DND-41 (cell line): Measurements from ENCODE around the gene GATA3.

Source experiments
- ATAC-seq: fragments of 200-7000 bp; cut with Tn5 transposase; 3 replicates; pipeline ENCODE4 v1.9.1; 2021; ENCODE audit warnings: low read depth; ENCODE audit not compliant: insufficient read depth
- DNase-seq: peaks from one replicate; pipeline ENCODE4 v3.0.0-alpha.2; 2020
- H2AFZ ChIP-seq: 2 replicates; pipeline ENCODE4 v1.6.0; 2012; ENCODE audit warnings: low read depth, low read length
- H3K27ac ChIP-seq: 2 replicates; pipeline ENCODE4 v1.5.1; 2012; ENCODE audit warnings: low read length, inconsistent platforms
- H3K27me3 ChIP-seq: fragments of 200-600 bp; sonication (generic); 2 replicates; pipeline ENCODE4 v1.6.0; 2012; ENCODE audit warnings: low read length, mild to moderate bottlenecking, inconsistent platforms; ENCODE audit not compliant: insufficient read depth, poor library complexity
- H3K36me3 ChIP-seq: 2 replicates; pipeline ENCODE4 v1.5.1; 2012; ENCODE audit warnings: low read length, inconsistent platforms; ENCODE audit not compliant: insufficient read depth
- H3K4me1 ChIP-seq: 2 replicates; pipeline ENCODE4 v1.5.1; 2012; ENCODE audit warnings: mild to moderate bottlenecking, low read length; ENCODE audit not compliant: insufficient read depth
- H3K4me2 ChIP-seq: 2 replicates; pipeline ENCODE4 v1.6.0; 2012; ENCODE audit warnings: mild to moderate bottlenecking, moderate library complexity, low read length, inconsistent platforms; ENCODE audit not compliant: insufficient read depth
- H3K4me3 ChIP-seq, 2 experiments: fragments of 200-600 bp in 1 of 2; shearing (Covaris generic) in 1 of 2; 2 replicates each; pipeline ENCODE4 v1.5.1; 2012 to 2016; ENCODE audit warnings: inconsistent platforms in 2 of 2, low read length in 2 of 2, mild to moderate bottlenecking in 2 of 2, low read depth in 1 of 2, moderate library complexity in 1 of 2
- H3K79me2 ChIP-seq: 2 replicates; pipeline ENCODE4 v1.6.0; 2012; ENCODE audit warnings: low read length, inconsistent platforms; ENCODE audit not compliant: insufficient read depth
- H3K9ac ChIP-seq: 2 replicates; pipeline ENCODE4 v1.6.0; 2012; ENCODE audit warnings: low read depth, mild to moderate bottlenecking, inconsistent platforms, low read length, moderate library complexity
- H3K9me3 ChIP-seq: 2 replicates; pipeline ENCODE4 v1.5.1; 2012; ENCODE audit warnings: low read length, moderate library complexity, mild to moderate bottlenecking, inconsistent platforms; ENCODE audit not compliant: insufficient read depth, severe bottlenecking
- H4K20me1 ChIP-seq: 2 replicates; pipeline ENCODE4 v1.6.0; 2012; ENCODE audit warnings: low read length; ENCODE audit not compliant: insufficient read depth
- CTCF ChIP-seq: IDR thresholded peaks from 2 replicates; pipeline ENCODE4 v1.5.1; 2012; ENCODE audit warnings: borderline replicate concordance, low read length, moderate library complexity, mild to moderate bottlenecking; ENCODE audit not compliant: poor library complexity, severe bottlenecking; ENCODE audit errors: extremely low read depth
- EZH2 ChIP-seq: IDR thresholded peaks from 3 replicates; pipeline ENCODE4 v1.6.1; 2012; ENCODE audit warnings: borderline replicate concordance, low read depth, mild to moderate bottlenecking, moderate library complexity, low read length, inconsistent platforms; ENCODE audit not compliant: severe bottlenecking

GATA3 gene

GRCh38 chr10:8054244-8054493 is 319 bp upstream of the GATA3 start:
- Histone ChIP-seq H3K36me3 (peaks cover 40% of the 10 kb centered on the region), H2AFZ (peak overlapping the region; percentile 57), H3K9ac (peak overlapping the region; percentile 94), H3K27ac (peak overlapping the region; percentile 74), H3K4me1 (peaks cover 27% of the 10 kb centered on the region), H3K9me3 (no peaks in the 10 kb centered on the region), H4K20me1 (peaks cover 23% of the 10 kb centered on the region), H3K4me3 (peak overlapping the region; percentile 32 to 65; a peak in 3 of 4 replicates), H3K27me3 (no peaks in the 10 kb centered on the region), H3K4me2 (peak overlapping the region; percentile 70), H3K79me2 (peaks cover 55% of the 10 kb centered on the region)
- peak; percentile 8; the same call in 2 of the 3 replicates for ATAC-seq
- TF ChIP-seq CTCF = no peak
- TF ChIP-seq EZH2 = no peak
- no peak for DNase-seq

GRCh38 chr10:8055420-8056349 is 1.2 kb downstream of the GATA3 start:
- H4K20me1 ChIP-seq = peaks cover 31% of the 10 kb centered on the region
- TF ChIP-seq EZH2 = no peak
- ATAC-seq (no peak), DNase-seq (peak; percentile 58)
- H3K4me1 ChIP-seq = peaks cover 42% of the 10 kb centered on the region
- H3K4me2 ChIP-seq = peak overlapping the region; percentile 70
- peak overlapping the region; percentile 94 for H3K9ac ChIP-seq
- H3K4me3 ChIP-seq = peak overlapping the region; percentile 32 to 65
- H3K27me3 ChIP-seq = no peaks in the 10 kb centered on the region
- no peaks in the 10 kb centered on the region for H3K9me3 ChIP-seq
- peaks cover 70% of the 10 kb centered on the region for H3K79me2 ChIP-seq
- peak overlapping the region; percentile 95 for H3K27ac ChIP-seq
- peaks cover 49% of the 10 kb centered on the region for H3K36me3 ChIP-seq
- peak overlapping the region; percentile 51 for H2AFZ ChIP-seq

DNA sequence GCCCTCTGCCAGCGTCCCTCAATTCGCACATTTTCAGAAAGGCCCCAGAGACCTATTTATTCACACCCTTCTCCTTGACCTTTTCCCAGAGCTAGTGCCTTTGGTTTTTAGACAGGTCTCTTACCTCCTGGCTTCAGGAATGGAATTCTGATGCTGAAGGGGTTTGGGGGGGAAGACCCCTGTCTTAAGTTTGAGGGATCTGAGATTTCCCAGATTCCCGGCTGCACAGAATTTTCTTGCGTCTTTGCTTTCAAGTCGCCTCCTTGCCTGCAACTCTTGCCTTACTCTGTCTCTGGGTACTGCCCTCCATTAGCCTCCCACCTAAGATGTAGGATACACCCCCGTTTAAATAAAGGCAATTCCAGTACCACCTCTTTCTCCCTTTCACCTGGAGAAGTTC is 1.9 kb downstream of the GATA3 start:
- H3K27ac ChIP-seq = peak overlapping the region; percentile 95
- peaks cover 77% of the 10 kb centered on the region for H3K79me2 ChIP-seq
- no peaks in the 10 kb centered on the region for H3K27me3 ChIP-seq
- H3K36me3 ChIP-seq = peaks cover 56% of the 10 kb centered on the region
- H2AFZ ChIP-seq = no peak overlapping the region
- peak overlapping the region; percentile 94 for H3K9ac ChIP-seq
- H3K4me1 ChIP-seq = peaks cover 49% of the 10 kb centered on the region
- no peaks in the 10 kb centered on the region for H3K9me3 ChIP-seq
- TF ChIP-seq EZH2 (no peak), CTCF (no peak)
- peak overlapping the region; percentile 32 to 65 for H3K4me3 ChIP-seq
- ATAC-seq = no peak
- no peak for DNase-seq
- H4K20me1 ChIP-seq = peaks cover 36% of the 10 kb centered on the region
- H3K4me2 ChIP-seq = peak overlapping the region; percentile 70

DNA sequence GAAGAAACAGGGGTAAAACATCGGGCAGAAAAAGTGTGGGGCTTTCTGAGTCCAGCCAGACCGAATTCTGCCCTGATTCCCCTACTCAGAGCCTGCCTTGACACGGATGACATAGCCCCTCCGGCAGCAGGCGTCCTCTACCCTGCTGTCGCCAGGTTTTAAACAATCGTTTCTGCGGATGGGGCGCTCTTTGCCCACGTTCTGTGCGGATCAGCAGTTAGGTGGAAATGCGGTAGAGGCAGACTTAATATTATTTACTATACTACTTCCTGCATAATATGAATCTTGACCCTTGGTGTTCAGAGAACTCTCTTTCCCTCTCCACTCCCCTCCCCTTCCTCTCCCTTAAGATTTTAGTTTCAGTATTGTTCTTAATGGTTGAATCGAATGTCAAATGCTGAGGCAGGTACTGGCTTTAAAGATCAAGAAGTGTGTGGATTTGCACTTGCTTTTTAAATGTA is 2.4 kb downstream of the GATA3 start:
- peak overlapping the region; percentile 94 for H3K9ac ChIP-seq
- no peaks in the 10 kb centered on the region for H3K9me3 ChIP-seq
- DNase-seq (peak; percentile 64), ATAC-seq (no peak)
- H3K4me3 ChIP-seq = peak overlapping the region; percentile 32 to 65
- peaks cover 55% of the 10 kb centered on the region for H3K4me1 ChIP-seq
- peaks cover 42% of the 10 kb centered on the region for H4K20me1 ChIP-seq
- peaks cover 62% of the 10 kb centered on the region for H3K36me3 ChIP-seq
- no peak overlapping the region for H2AFZ ChIP-seq
- H3K4me2 ChIP-seq = peak overlapping the region; percentile 70
- H3K27ac ChIP-seq = peak overlapping the region; percentile 95
- peaks cover 83% of the 10 kb centered on the region for H3K79me2 ChIP-seq
- TF ChIP-seq CTCF = peak; percentile 53
- no peak for TF ChIP-seq EZH2
- no peaks in the 10 kb centered on the region for H3K27me3 ChIP-seq
